Measurements from ENCODE around the gene GALNS. TPM values are rescaled to one million over a fixed set of nuclear protein-coding genes. Genes with fewer than 3 reads are reported as not detected.

GALNS gene
- total and polyA plus RNA-seq, 2 donors (not counting 1 experiment from before 2014, with no cell fraction given): 45.5 to 68.4 TPM

DNA sequence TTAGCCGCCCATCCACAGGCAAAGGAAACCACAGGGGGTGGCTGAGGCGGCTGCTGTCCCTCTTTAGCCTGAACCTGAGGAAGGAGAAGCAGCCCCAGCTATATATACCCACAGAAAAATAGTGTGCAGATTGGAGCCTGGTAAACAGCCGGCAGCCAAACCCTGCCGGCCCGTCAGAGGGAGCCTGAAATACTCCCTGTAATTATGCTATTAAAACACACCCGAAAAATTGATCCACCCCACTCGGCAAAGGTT is 78.5 kb downstream of the GALNS start:
- H3K4me1 ChIP-seq (ENCODE audit: control insufficient read depth in 2 of 2, insufficient read depth in 2 of 2, low read length in 2 of 2): peaks cover 41 to 57% of the 10 kb centered on the region in 2 donors
- no peak for DNase-seq
- H3K4me3 ChIP-seq (ENCODE audit: control extremely low read depth in 1 of 5, extremely low read depth in 1 of 5, insufficient read depth in 1 of 5, low read depth in 2 of 5, low read length in 4 of 5): no peak overlapping the region
- Mint-ChIP-seq H3K4me3 (no peak overlapping the region), H3K27me3 (no peaks in the 10 kb centered on the region), H3K4me1 (peaks cover 50% of the 10 kb centered on the region), H3K27ac (peak overlapping the region; percentile 33), H3K9me3 (ENCODE audit: insufficient read depth) (no peaks in the 10 kb centered on the region)
- TF ChIP-seq EZH2 (IDR thresholded peaks at IDR 0.05; ENCODE audit: borderline replicate concordance, insufficient read depth, low read depth, low read length, poor library complexity, severe bottlenecking): no peak
- TF ChIP-seq, protein P1, sequence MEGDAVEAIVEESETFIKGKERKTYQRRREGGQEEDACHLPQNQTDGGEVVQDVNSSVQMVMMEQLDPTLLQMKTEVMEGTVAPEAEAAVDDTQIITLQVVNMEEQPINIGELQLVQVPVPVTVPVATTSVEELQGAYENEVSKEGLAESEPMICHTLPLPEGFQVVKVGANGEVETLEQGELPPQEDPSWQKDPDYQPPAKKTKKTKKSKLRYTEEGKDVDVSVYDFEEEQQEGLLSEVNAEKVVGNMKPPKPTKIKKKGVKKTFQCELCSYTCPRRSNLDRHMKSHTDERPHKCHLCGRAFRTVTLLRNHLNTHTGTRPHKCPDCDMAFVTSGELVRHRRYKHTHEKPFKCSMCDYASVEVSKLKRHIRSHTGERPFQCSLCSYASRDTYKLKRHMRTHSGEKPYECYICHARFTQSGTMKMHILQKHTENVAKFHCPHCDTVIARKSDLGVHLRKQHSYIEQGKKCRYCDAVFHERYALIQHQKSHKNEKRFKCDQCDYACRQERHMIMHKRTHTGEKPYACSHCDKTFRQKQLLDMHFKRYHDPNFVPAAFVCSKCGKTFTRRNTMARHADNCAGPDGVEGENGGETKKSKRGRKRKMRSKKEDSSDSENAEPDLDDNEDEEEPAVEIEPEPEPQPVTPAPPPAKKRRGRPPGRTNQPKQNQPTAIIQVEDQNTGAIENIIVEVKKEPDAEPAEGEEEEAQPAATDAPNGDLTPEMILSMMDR (IDR thresholded peaks at IDR 0.05): no peak
- 18% methylated on average over 7 of the region's 7 CpGs for WGBS (ENCODE audit: insufficient coverage)
- H3K27ac ChIP-seq (ENCODE audit: low read length in 2 of 2): no peak overlapping the region
- ChIA-PET POLR2A (no interaction called here), CTCF (interaction anchor here (0.9 kb wide), 2 partner anchors 35 to 41 kb away, joined by 3 to 4 read pairs; no protein-coding TSS in a partner anchor)
- H3K9ac ChIP-seq (ENCODE audit: low read length): no peak overlapping the region
- H3K36me3 ChIP-seq (replicated peaks in 1 of 2; ENCODE audit: control extremely low read depth in 1 of 2, control insufficient read depth in 1 of 2, extremely low read depth in 1 of 2, insufficient read depth in 2 of 2, low read length in 1 of 2): peaks cover 0 to 10% of the 10 kb centered on the region in 2 experiments
- peak overlapping the region; percentile 38 for H3K4me2 ChIP-seq (replicated peaks; ENCODE audit: low read depth, low read length, poor library complexity, severe bottlenecking)
- no peaks in the 10 kb centered on the region for H3K9me3 ChIP-seq (ENCODE audit: control extremely low read depth in 1 of 3, control insufficient read depth in 2 of 3, insufficient read depth in 1 of 3, low read length in 2 of 3)
- intact Hi-C loops (cut with micrococcal nuclease): no loop called here
- H3K79me2 ChIP-seq (ENCODE audit: control insufficient read depth, insufficient read depth, low read length): peaks cover 76% of the 10 kb centered on the region
- peaks cover 81% of the 10 kb centered on the region for H4K20me1 ChIP-seq (ENCODE audit: control insufficient read depth, insufficient read depth, low read length, poor library complexity, severe bottlenecking)
- H2AFZ ChIP-seq (ENCODE audit: insufficient read depth, low read depth, low read length, poor library complexity, severe bottlenecking): no peak overlapping the region
- no peaks in the 10 kb centered on the region for H3K27me3 ChIP-seq (replicated peaks in 1 of 4; ENCODE audit: control extremely low read depth in 1 of 4, control insufficient read depth in 3 of 4, insufficient read depth in 4 of 4, low read length in 3 of 4)
- no peak for ATAC-seq (ENCODE audit: low read depth)

DNA sequence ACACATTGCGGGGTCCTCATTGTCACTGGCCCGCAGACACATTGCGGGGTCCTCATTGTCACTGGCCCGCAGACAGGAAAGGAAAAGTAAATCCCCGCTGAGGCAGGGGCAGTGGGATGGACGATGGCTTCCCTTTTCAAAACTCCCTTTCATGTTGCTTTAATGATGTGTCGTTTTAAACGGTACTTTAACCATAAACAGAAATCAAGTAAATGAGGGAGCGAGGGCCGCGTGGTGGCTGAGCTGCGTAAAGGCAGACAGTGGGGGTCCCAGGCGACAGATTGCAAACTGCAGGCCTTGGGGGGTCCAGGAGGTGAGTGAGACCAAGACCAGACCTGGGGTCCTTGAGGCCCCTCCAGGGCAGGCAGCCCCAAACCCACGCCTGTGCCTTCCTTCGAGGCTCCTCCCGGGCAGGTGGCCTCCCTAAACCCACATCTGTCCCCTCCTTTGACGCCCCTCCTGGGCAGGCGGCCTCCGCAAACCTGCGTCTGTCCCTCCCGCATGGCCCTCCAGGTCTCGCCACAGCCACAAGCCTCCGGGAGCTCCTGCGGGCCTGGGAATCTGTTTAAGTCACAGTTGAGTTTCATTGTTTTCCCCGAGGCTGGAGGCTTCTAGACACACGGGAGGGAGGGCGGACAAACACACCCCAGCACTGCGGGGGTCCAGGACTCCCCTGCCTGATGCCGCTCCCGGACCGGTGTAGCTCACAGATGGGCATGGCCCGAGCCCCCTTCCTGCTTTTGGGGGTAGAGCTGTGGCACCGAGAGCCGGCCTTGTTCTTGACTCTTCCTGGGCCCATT is 79.1 kb downstream of the GALNS start:
- H3K4me1 Mint-ChIP-seq: peaks cover 48% of the 10 kb centered on the region

More for the DNA sequence above, 79.1 kb downstream of the GALNS start:
- Mint-ChIP-seq H3K9me3 (ENCODE audit: insufficient read depth) (no peaks in the 10 kb centered on the region), H3K27me3 (no peaks in the 10 kb centered on the region), H3K27ac (peak overlapping the region; percentile 61), H3K4me3 (no peak overlapping the region)
- peaks cover 81% of the 10 kb centered on the region for H3K79me2 ChIP-seq (ENCODE audit: control insufficient read depth, insufficient read depth, low read length)
- no peaks in the 10 kb centered on the region for H3K9me3 ChIP-seq (ENCODE audit: control extremely low read depth in 1 of 3, control insufficient read depth in 2 of 3, insufficient read depth in 1 of 3, low read length in 2 of 3)
- H3K27me3 ChIP-seq (replicated peaks in 1 of 4; ENCODE audit: control extremely low read depth in 1 of 4, control insufficient read depth in 3 of 4, insufficient read depth in 4 of 4, low read length in 3 of 4): no peaks in the 10 kb centered on the region
- intact Hi-C loops (cut with micrococcal nuclease): no loop called here
- H3K9ac ChIP-seq (ENCODE audit: low read length): no peak overlapping the region
- ChIA-PET POLR2A (no interaction called here), CTCF (interaction anchor here (0.9 to 1.5 kb wide), 3 partner anchors 35 to 40 kb away, joined by 3 to 4 read pairs (median 3); no protein-coding TSS in a partner anchor)
- peak overlapping the region; percentile 38 for H3K4me2 ChIP-seq (replicated peaks; ENCODE audit: low read depth, low read length, poor library complexity, severe bottlenecking)
- peaks cover 86% of the 10 kb centered on the region for H4K20me1 ChIP-seq (ENCODE audit: control insufficient read depth, insufficient read depth, low read length, poor library complexity, severe bottlenecking)
- no peak for DNase-seq
- no peak overlapping the region for H3K4me3 ChIP-seq (ENCODE audit: control extremely low read depth in 1 of 5, extremely low read depth in 1 of 5, insufficient read depth in 1 of 5, low read depth in 2 of 5, low read length in 4 of 5)
- TF ChIP-seq, protein P1 (IDR thresholded peaks at IDR 0.05): no peak
- peaks cover 0 to 10% of the 10 kb centered on the region in 2 experiments for H3K36me3 ChIP-seq (replicated peaks in 1 of 2; ENCODE audit: control extremely low read depth in 1 of 2, control insufficient read depth in 1 of 2, extremely low read depth in 1 of 2, insufficient read depth in 2 of 2, low read length in 1 of 2)
- H3K27ac ChIP-seq (ENCODE audit: low read length in 2 of 2): no peak overlapping the region
- no peak for ATAC-seq (ENCODE audit: low read depth)
- WGBS (ENCODE audit: insufficient coverage): 57% methylated on average over 32 of the region's 34 CpGs
- H2AFZ ChIP-seq (ENCODE audit: insufficient read depth, low read depth, low read length, poor library complexity, severe bottlenecking): no peak overlapping the region
- peaks cover 36 to 52% of the 10 kb centered on the region in 2 donors for H3K4me1 ChIP-seq (ENCODE audit: control insufficient read depth in 2 of 2, insufficient read depth in 2 of 2, low read length in 2 of 2)

Measured in B cell (primary cell).